GF-D8 (cell line): ENCODE data around the gene DUSP11.
A peak's percentile ranks its signal among the peaks of the same experiment; 100 is the strongest.
"Not testable (repeated sequence)": the region's sequence is repeated elsewhere in the genome, so short reads cannot be mapped to it uniquely, and the experiment has no call there.

ENCODE experiments used
- DNase-seq: peaks from one replicate; lab custom pipeline; 2025; lab: John Stamatoyannopoulos, UW

The DUSP11 gene

GRCh38 chr2:73772819-73773218 lies 7.1 kb downstream of the DUSP11 start:
- no peak for DNase-seq

GRCh38 chr2:73770725-73771124 lies 9.2 kb downstream of the DUSP11 start:
- DNase-seq, result no peak

- DNase-seq, result no peak
These were observed 12.9 kb downstream of the DUSP11 start for GRCh38 chr2:73766994-73767393.

- DNase-seq, result no peak
These were observed 13.6 kb downstream of the DUSP11 start for GRCh38 chr2:73766349-73766748.

GRCh38 chr2:73764945-73765344 lies 15.0 kb downstream of the DUSP11 start:
- DNase-seq, result no peak

- no peak for DNase-seq
These were observed 17.3 kb downstream of the DUSP11 start for GRCh38 chr2:73762571-73762970.

GRCh38 chr2:73759904-73760303 lies 20.0 kb downstream of the DUSP11 start:
- DNase-seq, result no peak

GRCh38 chr2:73759285-73759764 lies 20.6 kb downstream of the DUSP11 start:
- DNase-seq, result no peak

- DNase-seq, result not testable (repeated sequence)
These were observed 25.6 kb downstream of the DUSP11 start for GRCh38 chr2:73754332-73754731.

- peak; percentile 30 for DNase-seq
These were observed 30.6 kb downstream of the DUSP11 start for GRCh38 chr2:73749314-73749713.

- no peak for DNase-seq
These were observed 33.1 kb downstream of the DUSP11 start for GRCh38 chr2:73746877-73747208.

GRCh38 chr2:73746015-73746876 lies 33.7 kb downstream of the DUSP11 start:
- DNase-seq, result no peak

GRCh38 chr2:73740767-73741166 lies 39.1 kb downstream of the DUSP11 start:
- DNase-seq, result no peak

GRCh38 chr2:73739101-73739500 lies 40.8 kb downstream of the DUSP11 start:
- DNase-seq, result no peak

GRCh38 chr2:73736855-73737779 lies 42.8 kb downstream of the DUSP11 start, which contains the start of gene TPRKB:
Gene TPRKB (minus strand): TSS chr2:73737345. CDS start chr2:73734569, 2,776 bp downstream.
- DNase-seq, result peak; percentile 90

- no peak for DNase-seq
These were observed 43.5 kb downstream of the DUSP11 start for GRCh38 chr2:73736378-73736777.

- DNase-seq, result no peak
These were observed 49.1 kb downstream of the DUSP11 start for GRCh38 chr2:73730810-73731209.

GRCh38 chr2:73728711-73729110 lies 51.2 kb downstream of the DUSP11 start:
- no peak for DNase-seq

- no peak for DNase-seq
These were observed 51.9 kb downstream of the DUSP11 start for GRCh38 chr2:73728043-73728442.

GRCh38 chr2:73726657-73727056 lies 53.2 kb downstream of the DUSP11 start:
- DNase-seq, result not testable (repeated sequence)

GRCh38 chr2:73718851-73719621 lies 60.9 kb downstream of the DUSP11 start:
- no peak for DNase-seq

GRCh38 chr2:73718421-73718820 lies 61.5 kb downstream of the DUSP11 start:
- DNase-seq, result no peak
